Measurements from ENCODE around the gene WDR90.

Gene WDR90

DNA sequence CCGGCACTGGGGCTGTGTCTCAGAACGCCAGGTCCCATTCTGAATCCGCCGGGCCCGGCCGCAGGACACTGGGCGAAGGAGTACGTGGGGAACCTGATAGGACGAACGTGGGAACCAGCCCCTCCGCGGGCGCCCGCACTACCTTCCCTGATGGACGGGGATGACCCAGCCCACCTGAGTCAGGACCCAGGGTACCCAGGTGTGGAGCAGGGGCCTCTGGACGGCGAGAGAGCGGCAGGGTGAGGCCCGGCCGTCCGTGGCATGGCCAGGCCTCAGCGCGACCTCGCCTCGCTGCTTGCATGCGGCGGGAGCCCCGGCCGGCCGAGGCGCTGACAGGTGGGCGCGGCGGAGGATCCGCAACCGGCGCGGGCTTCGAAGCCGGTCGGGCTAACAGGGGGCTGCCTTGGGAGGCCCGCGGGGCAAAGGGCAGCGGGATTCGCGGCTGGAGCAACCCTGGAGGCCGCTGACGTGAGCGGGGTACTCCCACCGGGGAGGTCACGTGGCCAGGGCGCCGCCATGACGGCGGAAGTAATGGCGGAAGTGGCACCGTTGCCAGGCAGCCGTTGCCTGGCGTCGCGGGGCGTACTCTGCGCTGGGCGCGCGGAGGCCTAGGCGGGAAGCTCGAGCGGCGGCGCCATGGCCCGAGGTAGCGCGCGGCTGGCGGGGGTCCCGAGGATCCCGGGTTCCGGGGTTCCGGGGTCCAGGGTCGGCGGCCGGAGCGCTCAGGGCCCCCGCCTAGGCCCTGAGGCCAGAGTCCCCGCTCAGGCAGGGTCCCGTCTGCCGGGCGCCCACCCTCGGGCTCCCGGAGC, at the start of gene WDR90:
WDR90 (plus strand) TSS at position 585 of the 809 bp plus-strand sequence; CDS start at position 637, 52 bp downstream.
- DNase-seq, result peak; percentile 45

- no peak for DNase-seq
These were observed 48.4 kb upstream of the WDR90 start for GRCh38 chr16:600781-601180.

DNA sequence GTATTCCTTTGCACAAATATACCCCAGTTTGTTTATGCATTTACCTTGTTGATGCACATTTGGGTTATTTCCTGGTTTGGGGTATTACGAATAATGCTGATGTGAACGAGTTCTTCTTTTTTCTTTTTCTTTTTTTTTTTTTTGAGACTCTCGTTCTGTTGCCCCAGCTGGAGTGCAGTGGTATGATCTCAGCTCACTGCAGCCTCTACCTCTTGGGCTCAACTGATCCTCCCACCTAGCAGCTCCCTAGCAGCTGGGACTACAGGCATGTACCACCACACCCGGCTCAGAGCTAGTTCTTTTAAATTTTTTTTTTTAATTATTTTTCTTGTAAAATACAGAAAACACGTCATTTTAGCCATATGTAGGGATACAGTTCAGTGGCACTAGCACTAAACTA, 45.2 kb upstream of the WDR90 start:
- DNase-seq, result no peak

- DNase-seq, result no peak
These were observed 42.4 kb upstream of the WDR90 start for GRCh38 chr16:606656-607307.

DNA sequence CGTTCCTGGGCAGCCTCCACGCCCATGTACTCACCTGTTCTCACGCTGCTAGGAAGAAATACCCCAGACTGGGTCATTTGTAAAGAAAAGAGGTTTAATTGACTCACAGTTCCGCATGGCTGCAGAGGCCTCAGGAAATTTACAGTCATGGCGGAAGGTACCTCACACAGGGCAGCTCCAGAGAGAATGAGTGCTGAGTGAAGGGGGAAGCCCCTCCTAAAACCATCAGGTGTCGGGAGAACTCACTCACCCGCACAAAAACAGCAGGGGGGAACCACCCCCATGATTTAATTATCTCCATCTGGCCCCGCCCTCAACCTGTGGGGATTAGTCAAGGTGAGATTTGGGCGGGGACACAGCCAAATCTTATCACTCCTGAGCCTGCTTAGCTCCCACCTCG, 41.1 kb upstream of the WDR90 start:
- no peak for DNase-seq

DNA sequence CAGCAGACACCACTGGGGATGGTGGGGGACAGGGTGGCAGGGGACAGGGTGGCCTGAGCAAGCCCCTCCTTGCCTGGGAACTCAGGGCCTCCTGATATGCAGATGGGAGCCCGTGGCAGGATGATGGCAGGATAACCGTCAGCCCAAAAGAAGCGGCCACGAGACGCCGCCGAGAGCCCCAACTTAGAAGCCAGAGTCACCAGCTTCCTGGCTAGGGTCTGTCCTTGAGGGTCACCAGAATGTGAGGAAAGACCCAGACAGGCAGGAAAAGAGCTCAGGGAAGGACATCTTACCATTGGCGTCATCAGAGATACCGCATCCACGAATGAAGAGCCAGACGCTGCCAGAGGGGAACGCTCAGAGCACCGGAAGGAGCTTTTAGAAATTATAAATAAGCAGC, 39.8 kb upstream of the WDR90 start:
- no peak for DNase-seq

- DNase-seq, result no peak
These were observed 39.2 kb upstream of the WDR90 start for GRCh38 chr16:609984-610383.

- no peak for DNase-seq
These were observed 38.4 kb upstream of the WDR90 start for GRCh38 chr16:610513-611381.

- DNase-seq, result no peak
These were observed 34.0 kb upstream of the WDR90 start for GRCh38 chr16:615122-615521.

- no peak for DNase-seq
These were observed 32.2 kb upstream of the WDR90 start for GRCh38 chr16:616733-617586.

- no peak for DNase-seq
These were observed 31.3 kb upstream of the WDR90 start for GRCh38 chr16:617855-618254.

- DNase-seq, result no peak
These were observed 29.6 kb upstream of the WDR90 start for GRCh38 chr16:619476-620100.

DNA sequence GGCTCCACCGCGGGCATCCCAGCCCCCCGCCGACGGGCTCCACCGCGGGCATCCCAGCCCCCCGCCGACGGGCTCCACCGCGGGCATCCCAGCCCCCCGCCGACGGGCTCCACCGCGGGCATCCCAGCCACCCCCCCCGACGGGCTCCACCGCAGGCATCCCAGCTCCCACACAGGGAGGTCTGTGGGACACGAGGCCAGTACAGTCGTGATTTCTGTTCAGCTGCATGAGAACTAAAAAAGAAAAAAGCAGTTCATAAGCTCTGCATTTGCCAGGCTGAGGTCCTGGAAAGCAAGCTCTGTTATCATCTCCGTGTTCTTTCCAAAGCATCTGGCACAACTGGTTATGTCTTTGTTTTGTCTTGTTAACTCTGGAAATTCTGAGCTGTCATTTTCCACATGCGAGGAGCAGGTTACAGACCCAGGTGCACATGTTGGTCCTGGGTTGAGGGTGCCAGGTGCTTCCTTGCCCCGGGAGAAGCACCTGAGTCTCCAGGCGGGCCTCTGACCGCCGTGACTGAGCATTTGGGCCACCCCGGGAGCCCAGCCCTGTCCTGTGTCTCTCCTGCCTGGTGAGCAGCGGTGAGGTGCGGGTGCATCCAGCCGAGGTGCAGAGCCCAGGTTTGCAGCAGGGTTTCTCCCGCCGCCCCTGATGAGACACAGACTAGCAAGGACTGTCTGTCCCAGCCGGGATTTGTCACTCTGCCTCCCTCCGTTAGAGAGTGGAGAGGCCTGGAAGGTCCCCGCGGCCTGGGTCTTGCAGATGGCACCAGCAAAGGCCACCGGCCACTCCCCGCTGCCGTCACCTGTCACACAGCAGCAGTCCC, 28.3 kb upstream of the WDR90 start:
- no peak for DNase-seq

- no peak for DNase-seq
These were observed 27.5 kb upstream of the WDR90 start for GRCh38 chr16:621526-622105.

DNA sequence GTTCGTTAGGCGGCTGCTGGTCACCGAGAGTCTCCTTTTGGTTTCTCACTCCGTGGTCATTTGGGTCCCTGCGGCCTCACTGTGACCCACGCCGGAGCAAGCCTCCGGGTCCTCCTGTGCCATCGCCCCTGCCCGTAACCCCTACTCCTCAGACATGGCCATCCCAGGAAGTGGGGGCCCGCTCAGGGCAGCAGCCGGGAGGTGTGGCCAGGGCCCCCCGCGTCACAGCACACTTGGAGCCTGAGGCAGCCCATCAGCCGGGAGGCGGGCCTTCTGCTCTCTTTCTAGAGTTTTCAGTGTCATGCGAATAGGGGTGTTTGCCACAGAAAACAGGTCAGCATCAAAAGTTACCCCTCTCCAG, 26.3 kb upstream of the WDR90 start:
- DNase-seq, result no peak

GRCh38 chr16:624526-625070, 24.6 kb upstream of the WDR90 start:
- DNase-seq, result no peak

GRCh38 chr16:625117-625976, 23.8 kb upstream of the WDR90 start:
- DNase-seq, result no peak

GRCh38 chr16:625977-626765, 23.0 kb upstream of the WDR90 start:
- DNase-seq, result no peak

Measured in NCI-H1417 treated with DMSO at 0.1 percent for 48 hours (cell line).